Measurements from ENCODE around the gene GGACT.

Gene GGACT

GRCh38 chr13:100561599-100562204, 26.9 kb downstream of the GGACT start:
- TF ChIP-seq REST (IDR thresholded peaks at IDR 0.05; ENCODE audit: insufficient read depth in 1 of 2, low read depth in 2 of 2, low read length in 2 of 2) (no peak), FOXP2 (optimal IDR thresholded peaks at IDR 0.05; ENCODE audit: borderline replicate concordance, extremely low read depth, extremely low read length, insufficient read depth) (no peak), SIN3A (IDR thresholded peaks at IDR 0.05; ENCODE audit: borderline replicate concordance, insufficient read depth, low read length) (no peak), TAF1 (IDR thresholded peaks at IDR 0.05; ENCODE audit: borderline replicate concordance, insufficient read depth, low read length) (no peak), POLR2AphosphoS5 (IDR thresholded peaks at IDR 0.05; ENCODE audit: low read depth, low read length) (no peak)

GRCh38 chr13:100561158-100561499, 27.5 kb downstream of the GGACT start:
- TF ChIP-seq REST (IDR thresholded peaks at IDR 0.05; ENCODE audit: insufficient read depth in 1 of 2, low read depth in 2 of 2, low read length in 2 of 2) = no peak
- no peak for TF ChIP-seq TAF1 (IDR thresholded peaks at IDR 0.05; ENCODE audit: borderline replicate concordance, insufficient read depth, low read length)
- no peak for TF ChIP-seq POLR2AphosphoS5 (IDR thresholded peaks at IDR 0.05; ENCODE audit: low read depth, low read length)
- no peak for TF ChIP-seq SIN3A (IDR thresholded peaks at IDR 0.05; ENCODE audit: borderline replicate concordance, insufficient read depth, low read length)
- no peak for TF ChIP-seq FOXP2 (optimal IDR thresholded peaks at IDR 0.05; ENCODE audit: borderline replicate concordance, extremely low read depth, extremely low read length, insufficient read depth)

GRCh38 chr13:100560498-100561157, 28.0 kb downstream of the GGACT start:
- TF ChIP-seq SIN3A (IDR thresholded peaks at IDR 0.05; ENCODE audit: borderline replicate concordance, insufficient read depth, low read length) (no peak), POLR2AphosphoS5 (IDR thresholded peaks at IDR 0.05; ENCODE audit: low read depth, low read length) (no peak), TAF1 (IDR thresholded peaks at IDR 0.05; ENCODE audit: borderline replicate concordance, insufficient read depth, low read length) (no peak), REST (IDR thresholded peaks at IDR 0.05; ENCODE audit: insufficient read depth in 1 of 2, low read depth in 2 of 2, low read length in 2 of 2) (no peak), FOXP2 (optimal IDR thresholded peaks at IDR 0.05; ENCODE audit: borderline replicate concordance, extremely low read depth, extremely low read length, insufficient read depth) (no peak)

- TF ChIP-seq POLR2AphosphoS5 (IDR thresholded peaks at IDR 0.05; ENCODE audit: low read depth, low read length) (no peak), FOXP2 (optimal IDR thresholded peaks at IDR 0.05; ENCODE audit: borderline replicate concordance, extremely low read depth, extremely low read length, insufficient read depth) (no peak), TAF1 (IDR thresholded peaks at IDR 0.05; ENCODE audit: borderline replicate concordance, insufficient read depth, low read length) (no peak), SIN3A (IDR thresholded peaks at IDR 0.05; ENCODE audit: borderline replicate concordance, insufficient read depth, low read length) (no peak), REST (IDR thresholded peaks at IDR 0.05; ENCODE audit: insufficient read depth in 1 of 2, low read depth in 2 of 2, low read length in 2 of 2) (no peak)
Measured at GRCh38 chr13:100559886-100560285, 28.7 kb downstream of the GGACT start.
